Activated naive CD4-positive, alpha-beta T cell treated with anti-CD3 and anti-CD28 coated beads, Interleukin-2, amount 10 ng/mL, durations not matched to agents 7 days and 5 days (primary cell): ENCODE results near the gene SRBD1.

Experiments used
- CTCF ChIA-PET: fragments of 350-600 bp; sonication (Branson Sonifier 250); formaldehyde crosslinking; loops from one replicate; lab custom pipeline; 2021; ENCODE audit warnings: antibody characterized with exemption; lab: Charles Lee
- DNase-seq: peaks from one replicate; pipeline ENCODE4 v3.0.0-alpha.2; 2020
- H3K27ac Mint-ChIP-seq: one replicate; pipeline ENCODE4 v1.8.0; 2021; ENCODE audit warnings: mild to moderate bottlenecking, moderate library complexity, mixed read lengths
- H3K27me3 Mint-ChIP-seq: one replicate; pipeline ENCODE4 v1.8.0; 2021; ENCODE audit warnings: mild to moderate bottlenecking, mixed read lengths
- H3K36me3 Mint-ChIP-seq: one replicate; pipeline ENCODE4 v1.8.0; 2021; ENCODE audit warnings: mixed read lengths
- H3K4me1 Mint-ChIP-seq: one replicate; pipeline ENCODE4 v1.8.0; 2021; ENCODE audit warnings: mixed read lengths
- H3K4me3 Mint-ChIP-seq: one replicate; pipeline ENCODE4 v1.8.0; 2021; ENCODE audit warnings: mild to moderate bottlenecking, moderate library complexity, mixed read lengths
- H3K9me3 Mint-ChIP-seq: one replicate; pipeline ENCODE4 v1.8.0; 2021; ENCODE audit warnings: mixed read lengths

The SRBD1 gene

DNA sequence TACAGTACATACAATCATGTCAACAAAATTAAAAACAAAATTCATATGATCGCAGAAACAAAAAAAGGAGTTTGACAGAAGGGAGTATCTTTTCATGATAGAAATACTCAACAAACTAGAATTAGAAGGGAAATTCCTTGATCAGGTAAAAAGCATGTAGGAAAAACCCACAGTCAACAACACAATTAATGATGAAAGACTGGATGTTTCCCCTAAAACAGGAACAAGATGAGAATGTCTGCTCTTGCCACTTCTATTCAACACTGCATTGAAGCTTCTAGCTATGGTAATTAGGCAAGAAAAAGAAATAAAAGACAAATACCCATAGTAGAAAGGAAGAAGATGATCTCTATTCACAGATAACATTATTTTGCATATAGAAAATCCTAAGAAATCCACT lies 87.1 kb downstream of the SRBD1 start:
- CTCF ChIA-PET = interaction anchor here (0.5 kb wide), 1 partner anchor 685 kb away, joined by 3 read pairs; no protein-coding TSS in a partner anchor
- H3K27me3 Mint-ChIP-seq = no peaks in the 10 kb centered on the region
- no peak overlapping the region for H3K27ac Mint-ChIP-seq
- H3K9me3 Mint-ChIP-seq = no peaks in the 10 kb centered on the region
- H3K4me1 Mint-ChIP-seq = no peaks in the 10 kb centered on the region
- no peak overlapping the region for H3K4me3 Mint-ChIP-seq
- DNase-seq = no peak
- H3K36me3 Mint-ChIP-seq = peaks cover 21% of the 10 kb centered on the region

DNA sequence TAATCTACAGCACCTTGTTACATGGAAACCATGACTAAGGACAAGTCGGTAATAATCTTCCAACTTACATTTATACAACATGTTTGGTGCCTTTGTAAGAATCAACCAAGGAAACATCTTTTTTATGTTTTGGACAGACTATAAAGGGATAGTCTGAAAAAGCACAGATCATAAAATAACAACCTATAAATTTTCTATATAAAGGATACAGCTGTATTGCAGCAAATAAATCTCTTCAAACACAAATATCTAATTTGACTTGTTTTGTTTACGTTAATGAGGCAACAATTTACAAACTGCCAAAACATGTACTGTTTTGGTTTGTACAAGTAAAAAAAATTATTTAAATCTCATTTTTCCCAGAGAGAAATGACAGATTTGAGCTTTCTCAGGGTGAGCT lies 92.5 kb downstream of the SRBD1 start:
- H3K27me3 Mint-ChIP-seq = no peaks in the 10 kb centered on the region
- H3K27ac Mint-ChIP-seq = no peak overlapping the region
- H3K4me1 Mint-ChIP-seq = no peaks in the 10 kb centered on the region
- CTCF ChIA-PET = interaction anchor here (0.8 kb wide), 1 partner anchor 54 kb away, joined by 3 read pairs; no protein-coding TSS in a partner anchor
- H3K36me3 Mint-ChIP-seq = peaks cover 12% of the 10 kb centered on the region
- no peak for DNase-seq
- H3K9me3 Mint-ChIP-seq = no peaks in the 10 kb centered on the region
- H3K4me3 Mint-ChIP-seq = no peak overlapping the region

DNA sequence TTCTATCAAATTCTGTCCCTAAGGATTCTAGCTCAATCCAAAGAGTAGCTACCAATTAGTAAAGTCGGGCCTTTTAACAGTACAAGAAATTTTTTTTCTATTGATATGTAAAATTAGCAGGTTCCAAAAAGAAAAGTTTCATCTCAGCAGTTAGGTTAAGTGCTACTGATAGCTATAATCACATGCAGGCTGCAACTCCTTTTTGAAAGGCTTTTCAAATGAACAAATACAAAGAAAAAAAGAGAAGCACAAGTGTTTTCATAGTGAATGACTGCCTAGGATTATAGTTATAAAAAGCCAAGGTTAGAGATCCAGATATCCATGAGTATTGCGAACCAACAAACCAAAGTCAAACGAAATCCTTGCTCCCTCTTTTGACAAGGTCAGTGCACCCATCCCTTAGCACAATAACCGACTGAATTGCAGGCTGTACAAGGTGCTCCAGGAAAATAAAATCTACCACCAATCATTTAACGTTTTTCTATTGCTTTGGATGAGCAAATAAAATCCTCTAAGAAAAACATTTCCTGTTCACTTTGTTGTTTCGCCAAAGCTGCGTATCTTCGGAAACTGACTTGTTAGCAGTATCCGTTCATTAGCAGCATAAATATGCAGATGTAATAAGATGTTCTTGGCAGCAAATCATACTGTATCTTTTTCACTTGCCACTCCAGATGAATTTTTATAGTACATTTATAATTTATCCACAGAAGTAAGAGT lies 100.2 kb downstream of the SRBD1 start:
- Mint-ChIP-seq H3K36me3 (peaks cover 6% of the 10 kb centered on the region), H3K27me3 (no peaks in the 10 kb centered on the region), H3K4me1 (no peaks in the 10 kb centered on the region), H3K9me3 (no peaks in the 10 kb centered on the region), H3K27ac (no peak overlapping the region), H3K4me3 (no peak overlapping the region)
- DNase-seq = no peak
- CTCF ChIA-PET = interaction anchor here (0.8 kb wide), 2 partner anchors 16 to 73 kb away, joined by 3 read pairs; no protein-coding TSS in a partner anchor

DNA sequence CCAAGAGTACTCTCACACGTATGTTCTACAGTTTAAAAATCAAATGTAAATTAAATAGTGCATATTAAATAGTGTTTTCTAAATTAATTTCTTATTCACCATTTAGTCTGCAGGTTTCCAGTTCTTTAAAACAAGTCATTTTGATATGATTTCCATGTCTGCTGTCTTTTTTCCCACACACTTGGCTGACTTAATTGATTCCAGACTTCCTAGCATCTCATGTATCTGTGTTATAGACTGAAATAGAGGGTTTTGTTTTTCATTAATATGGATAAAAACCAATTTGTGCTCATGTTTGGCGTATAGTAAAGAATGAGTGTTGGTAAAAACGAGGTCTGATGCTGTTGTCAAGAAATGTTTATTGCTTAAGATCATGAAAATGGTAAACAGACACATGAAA lies 104.3 kb downstream of the SRBD1 start:
- CTCF ChIA-PET = no interaction called here
- no peaks in the 10 kb centered on the region for H3K4me1 Mint-ChIP-seq
- no peaks in the 10 kb centered on the region for H3K27me3 Mint-ChIP-seq
- H3K27ac Mint-ChIP-seq = no peak overlapping the region
- DNase-seq = no peak
- H3K36me3 Mint-ChIP-seq = peaks cover 7% of the 10 kb centered on the region
- no peak overlapping the region for H3K4me3 Mint-ChIP-seq
- peaks cover 5% of the 10 kb centered on the region for H3K9me3 Mint-ChIP-seq

DNA sequence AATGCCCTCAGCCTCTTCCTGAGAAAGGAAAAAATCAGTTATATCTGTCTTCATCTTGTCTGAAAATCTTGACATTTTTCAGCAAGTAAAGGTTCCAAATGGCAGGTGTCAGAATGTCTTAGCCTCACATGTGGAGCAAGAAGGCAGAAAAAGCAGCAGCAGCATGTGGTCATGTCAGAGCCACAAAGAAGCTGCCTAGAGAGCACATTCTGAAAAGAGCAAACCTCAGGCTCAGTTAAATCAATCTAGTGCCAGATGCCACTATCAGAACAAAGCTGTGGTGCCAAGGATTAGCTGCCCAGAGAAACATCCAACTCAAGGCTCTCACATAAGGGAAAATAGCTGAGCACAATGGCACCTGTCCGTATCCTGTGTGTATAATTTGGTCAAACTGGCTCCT lies 105.9 kb downstream of the SRBD1 start:
- peaks cover 5% of the 10 kb centered on the region for H3K9me3 Mint-ChIP-seq
- H3K4me3 Mint-ChIP-seq = no peak overlapping the region
- DNase-seq = no peak
- H3K36me3 Mint-ChIP-seq = peaks cover 7% of the 10 kb centered on the region
- CTCF ChIA-PET = interaction anchor here (0.8 kb wide), 1 partner anchor 50 kb away, joined by 3 read pairs; no protein-coding TSS in a partner anchor
- H3K27ac Mint-ChIP-seq = no peak overlapping the region
- H3K4me1 Mint-ChIP-seq = no peaks in the 10 kb centered on the region
- H3K27me3 Mint-ChIP-seq = no peaks in the 10 kb centered on the region

DNA sequence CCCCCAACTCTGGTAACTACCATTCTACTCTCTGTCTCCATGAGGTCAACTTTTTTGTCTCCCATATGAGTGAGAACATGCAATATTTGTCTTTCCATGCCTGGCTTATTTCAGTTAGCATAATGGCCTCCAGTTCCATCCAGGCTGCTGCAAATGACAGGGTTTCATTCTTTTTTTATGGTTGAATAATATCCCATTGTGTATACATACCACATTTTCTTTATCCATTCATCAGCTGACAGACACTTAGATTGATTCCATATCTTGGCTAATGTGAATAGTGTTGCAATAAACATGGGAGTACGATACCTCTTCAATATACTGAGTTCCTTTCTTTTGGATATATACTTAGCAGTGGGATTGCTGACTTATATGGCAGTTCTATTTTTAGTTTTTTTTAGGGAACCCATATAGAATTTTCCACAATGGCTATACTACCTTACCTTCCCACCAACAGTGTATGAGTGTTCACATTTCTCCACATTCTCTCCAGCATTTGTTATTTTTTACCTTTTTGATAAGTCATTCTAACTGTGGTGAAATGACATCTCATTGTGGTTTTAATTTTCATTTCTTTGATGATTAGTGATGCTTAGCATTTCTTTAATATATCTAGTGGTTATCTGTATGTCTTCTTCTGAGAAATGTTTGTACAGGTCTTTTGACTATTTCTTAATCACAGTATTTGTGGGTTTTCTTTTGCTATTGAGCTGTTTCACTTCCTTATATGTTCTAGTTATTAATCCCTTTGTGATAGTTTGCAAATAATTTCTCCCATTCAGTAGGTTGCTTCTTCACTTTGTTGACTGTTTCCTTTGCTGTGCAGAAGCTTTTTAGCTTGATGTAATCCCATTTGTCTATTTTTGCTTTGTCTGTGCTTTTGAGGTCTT lies 112.2 kb downstream of the SRBD1 start:
- CTCF ChIA-PET = no interaction called here
- Mint-ChIP-seq H3K4me1 (peaks cover 10% of the 10 kb centered on the region), H3K27ac (no peak overlapping the region), H3K4me3 (no peak overlapping the region), H3K36me3 (peaks cover 11% of the 10 kb centered on the region), H3K9me3 (peaks cover 5% of the 10 kb centered on the region), H3K27me3 (no peaks in the 10 kb centered on the region)
- DNase-seq = no peak

DNA sequence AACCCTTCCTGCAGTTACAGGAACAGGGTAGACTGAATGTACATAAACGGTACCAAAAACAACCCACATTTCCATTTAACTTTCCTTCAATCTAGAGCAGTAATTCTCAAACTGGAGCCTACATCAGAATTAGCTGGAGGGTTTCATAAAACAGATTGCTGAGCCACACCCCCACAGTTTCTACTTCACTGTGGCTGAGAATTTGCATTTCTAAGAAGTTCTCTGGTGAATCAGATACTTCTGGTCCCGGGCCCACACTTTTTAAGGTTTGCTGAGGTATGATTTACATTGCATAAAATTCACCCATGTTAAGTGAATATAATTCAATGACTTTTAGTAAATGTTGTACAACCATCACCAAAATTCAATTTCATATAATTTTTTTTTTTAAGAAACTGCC lies 113.7 kb downstream of the SRBD1 start:
- CTCF ChIA-PET = interaction anchor here (1.9 kb wide), 1 partner anchor 516 kb away, joined by 7 read pairs; no protein-coding TSS in a partner anchor
- no peak for DNase-seq
- Mint-ChIP-seq H3K36me3 (peaks cover 10% of the 10 kb centered on the region), H3K4me3 (no peak overlapping the region), H3K9me3 (peaks cover 2% of the 10 kb centered on the region), H3K4me1 (peaks cover 10% of the 10 kb centered on the region), H3K27ac (no peak overlapping the region), H3K27me3 (no peaks in the 10 kb centered on the region)

DNA sequence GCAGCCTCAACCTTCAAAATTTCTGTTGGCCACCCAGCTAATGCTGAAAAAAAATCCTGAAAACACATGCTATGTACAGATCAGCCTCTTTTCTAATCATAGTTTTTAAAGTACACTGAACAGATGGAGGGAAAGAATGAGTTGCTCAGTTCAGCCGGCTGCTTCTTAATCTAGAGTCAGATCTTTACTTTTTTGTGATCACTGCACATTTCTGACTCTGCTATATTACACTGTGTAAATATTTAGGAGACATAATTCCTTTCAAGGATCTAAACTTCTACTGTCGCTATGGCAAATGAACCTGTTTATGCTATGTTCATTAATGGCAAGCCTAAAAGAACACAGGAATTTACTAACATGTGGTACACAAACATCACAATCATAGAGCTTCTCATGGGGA lies 114.2 kb downstream of the SRBD1 start:
- no peak overlapping the region for H3K27ac Mint-ChIP-seq
- H3K4me1 Mint-ChIP-seq = peaks cover 10% of the 10 kb centered on the region
- H3K4me3 Mint-ChIP-seq = no peak overlapping the region
- peaks cover 8% of the 10 kb centered on the region for H3K36me3 Mint-ChIP-seq
- H3K9me3 Mint-ChIP-seq = no peaks in the 10 kb centered on the region
- CTCF ChIA-PET = interaction anchor here (1.3 to 1.9 kb wide), 2 partner anchors 16 to 515 kb away, joined by 3 to 7 read pairs; no protein-coding TSS in a partner anchor
- H3K27me3 Mint-ChIP-seq = no peaks in the 10 kb centered on the region
- DNase-seq = no peak

DNA sequence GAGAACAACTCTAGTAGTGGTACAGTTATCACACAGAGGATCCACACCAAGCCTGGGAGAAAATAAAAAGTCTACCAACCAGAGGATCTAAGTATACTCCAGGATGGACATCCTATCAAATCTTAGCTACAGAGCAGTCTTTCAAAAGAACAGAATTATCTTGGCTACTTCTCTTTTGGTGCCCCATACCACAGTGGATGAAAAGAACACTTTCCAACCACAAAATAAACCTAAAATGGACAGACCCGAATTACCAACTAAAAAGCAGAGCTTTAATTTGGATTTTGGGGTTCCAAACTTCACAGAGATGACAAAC lies 116.1 kb downstream of the SRBD1 start:
- H3K9me3 Mint-ChIP-seq = no peaks in the 10 kb centered on the region
- H3K4me3 Mint-ChIP-seq = no peak overlapping the region
- peaks cover 10% of the 10 kb centered on the region for H3K4me1 Mint-ChIP-seq
- CTCF ChIA-PET = interaction anchor here (0.9 to 2.6 kb wide), 7 partner anchors 9 to 512 kb away, joined by 3 to 30 read pairs (median 3); no protein-coding TSS in a partner anchor
- no peak for DNase-seq
- H3K36me3 Mint-ChIP-seq = peaks cover 2% of the 10 kb centered on the region
- H3K27me3 Mint-ChIP-seq = no peaks in the 10 kb centered on the region
- H3K27ac Mint-ChIP-seq = no peak overlapping the region

DNA sequence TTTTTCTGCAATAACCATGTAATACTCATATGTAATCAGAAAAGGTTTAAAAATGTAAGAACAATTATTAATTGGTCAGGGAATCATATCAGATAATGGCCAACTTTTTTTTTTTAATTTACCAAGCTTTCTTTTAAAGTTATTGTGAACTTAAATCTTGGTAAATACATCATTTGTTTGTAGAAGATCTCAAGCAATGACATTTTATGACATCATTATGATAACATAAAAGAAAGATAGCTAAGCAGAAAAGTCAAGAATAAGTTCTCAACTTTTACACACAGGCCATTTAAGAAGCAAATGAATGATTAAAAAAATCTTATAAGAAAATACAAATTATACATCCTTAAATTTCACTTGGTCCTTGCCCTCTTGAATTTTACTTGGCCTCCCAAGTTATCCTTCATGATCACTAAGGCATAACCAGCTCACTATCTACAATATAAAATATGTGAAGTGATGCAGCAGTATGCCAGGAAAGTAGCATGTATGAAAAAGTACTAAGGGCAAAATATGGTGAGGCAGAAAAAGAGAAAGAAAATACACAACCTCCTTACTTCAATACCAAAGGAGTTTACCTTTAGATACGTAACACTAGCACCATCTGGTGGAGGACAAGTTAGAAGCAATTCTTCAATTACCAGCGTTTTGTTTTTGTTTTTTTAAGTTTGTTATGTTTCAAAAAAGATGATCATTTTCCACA lies 116.6 kb downstream of the SRBD1 start:
- CTCF ChIA-PET = interaction anchor here (0.6 to 2.6 kb wide), 13 partner anchors 9 to 1468 kb away, joined by 3 to 30 read pairs (median 3); no protein-coding TSS in a partner anchor
- no peaks in the 10 kb centered on the region for H3K36me3 Mint-ChIP-seq

DNA sequence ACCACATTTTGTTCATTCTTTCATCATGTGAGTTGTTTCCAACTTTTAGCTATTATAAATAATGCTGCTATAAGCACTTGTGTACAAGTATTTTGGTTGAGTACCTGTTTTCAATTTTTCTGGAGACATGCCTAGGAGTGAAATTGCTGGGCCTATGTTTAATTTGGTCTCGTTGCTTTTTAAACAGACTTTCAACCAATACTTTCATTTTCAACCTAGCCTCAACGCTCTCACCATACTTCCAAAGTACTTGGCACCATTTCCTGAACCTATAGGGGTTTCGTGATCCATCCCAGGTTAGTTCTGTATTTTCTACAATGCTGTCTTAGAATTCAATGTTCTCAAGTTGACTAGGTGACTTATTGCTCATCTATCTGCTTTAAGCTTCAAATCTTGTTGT lies 126.1 kb downstream of the SRBD1 start:
- Mint-ChIP-seq H3K36me3 (peaks cover 8% of the 10 kb centered on the region), H3K27ac (no peak overlapping the region), H3K9me3 (no peaks in the 10 kb centered on the region), H3K4me3 (no peak overlapping the region), H3K27me3 (no peaks in the 10 kb centered on the region), H3K4me1 (no peaks in the 10 kb centered on the region)
- no peak for DNase-seq
- CTCF ChIA-PET = interaction anchor here (1.2 kb wide), 1 partner anchor 9 kb away, joined by 3 read pairs; no protein-coding TSS in a partner anchor

More for the DNA sequence above, 116.6 kb downstream of the SRBD1 start:
- Mint-ChIP-seq H3K4me3 (no peak overlapping the region), H3K9me3 (no peaks in the 10 kb centered on the region), H3K27ac (no peak overlapping the region), H3K4me1 (peaks cover 8% of the 10 kb centered on the region), H3K27me3 (no peaks in the 10 kb centered on the region)
- no peak for DNase-seq

DNA sequence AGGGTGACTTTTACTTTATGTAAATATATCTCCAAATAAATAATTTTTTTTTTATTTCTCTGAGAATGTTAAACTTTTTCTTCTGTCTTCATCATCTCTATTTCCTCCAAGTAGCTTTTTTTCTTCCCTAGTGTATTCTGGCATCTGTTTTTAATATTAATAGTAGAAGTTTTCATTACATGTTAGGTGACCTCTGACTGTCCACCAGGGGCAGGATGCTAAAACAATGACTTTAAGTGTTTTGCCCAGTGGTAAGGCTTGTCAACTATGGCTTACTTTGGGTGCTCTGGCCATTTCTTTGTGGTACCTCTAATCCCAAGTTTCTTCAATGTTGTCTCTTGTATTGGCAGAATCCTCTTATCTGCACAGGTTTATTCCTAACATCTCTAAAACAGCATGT lies 127.1 kb downstream of the SRBD1 start:
- peak overlapping the region; percentile 25 for H3K27ac Mint-ChIP-seq
- H3K36me3 Mint-ChIP-seq = peaks cover 8% of the 10 kb centered on the region
- H3K4me3 Mint-ChIP-seq = no peak overlapping the region
- CTCF ChIA-PET = interaction anchor here (1.0 kb wide), 1 partner anchor 503 kb away, joined by 4 read pairs; no protein-coding TSS in a partner anchor
- no peaks in the 10 kb centered on the region for H3K27me3 Mint-ChIP-seq
- H3K4me1 Mint-ChIP-seq = no peaks in the 10 kb centered on the region
- DNase-seq = no peak
- H3K9me3 Mint-ChIP-seq = no peaks in the 10 kb centered on the region

DNA sequence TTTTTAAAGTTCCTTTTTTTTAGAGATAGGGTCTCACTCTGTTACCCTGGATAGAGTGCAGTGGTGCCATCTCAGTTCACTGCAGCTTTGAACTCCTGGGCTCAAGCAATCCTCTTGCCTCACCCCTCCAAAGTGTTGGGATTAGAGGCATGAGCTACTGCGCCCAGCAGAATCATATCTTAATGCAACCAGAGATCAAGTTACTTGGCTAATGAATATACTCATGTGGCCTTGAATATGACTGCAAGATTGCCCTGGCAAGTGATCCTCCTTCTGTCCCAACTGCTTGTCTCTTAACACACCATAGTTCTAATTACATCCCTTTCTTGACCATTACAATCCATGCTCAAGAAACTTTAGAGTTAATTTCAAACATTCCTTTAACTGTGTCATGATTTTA lies 133.5 kb downstream of the SRBD1 start:
- no peak overlapping the region for H3K4me3 Mint-ChIP-seq
- H3K9me3 Mint-ChIP-seq = no peaks in the 10 kb centered on the region
- H3K4me1 Mint-ChIP-seq = no peaks in the 10 kb centered on the region
- H3K36me3 Mint-ChIP-seq = peaks cover 7% of the 10 kb centered on the region
- no peak overlapping the region for H3K27ac Mint-ChIP-seq
- no peak for DNase-seq
- no peaks in the 10 kb centered on the region for H3K27me3 Mint-ChIP-seq
- CTCF ChIA-PET = no interaction called here

DNA sequence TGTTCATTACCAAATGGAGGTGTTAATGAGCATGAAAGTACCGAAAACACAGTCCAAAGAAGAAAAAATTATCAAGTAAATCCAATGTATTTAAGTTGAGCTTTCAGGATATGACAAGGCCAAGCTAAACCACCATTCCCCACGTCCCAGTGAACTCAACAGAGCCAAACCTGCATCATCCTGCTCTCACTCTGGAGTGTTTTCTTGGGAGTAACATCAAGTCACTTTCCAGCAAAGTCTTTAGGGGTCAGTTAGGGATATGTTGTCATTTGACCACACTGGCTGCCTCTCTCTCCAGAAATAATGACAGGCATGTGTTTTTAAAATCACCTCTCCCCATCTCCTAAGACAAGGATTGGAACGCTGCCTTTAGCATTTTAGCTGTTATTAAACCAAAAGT lies 140.5 kb downstream of the SRBD1 start:
- CTCF ChIA-PET = no interaction called here
- Mint-ChIP-seq H3K27ac (no peak overlapping the region), H3K9me3 (no peaks in the 10 kb centered on the region), H3K4me3 (no peak overlapping the region), H3K36me3 (no peaks in the 10 kb centered on the region), H3K4me1 (no peaks in the 10 kb centered on the region), H3K27me3 (no peaks in the 10 kb centered on the region)
- no peak for DNase-seq
